CD4-positive, alpha-beta T cell treated with Interleukin-12 subunit alpha and Interleukin-12 subunit beta, for 1 hour (primary cell): ENCODE measurements around the gene GPC6.

Source experiments
- DNase-seq: peaks from one replicate; pipeline ENCODE4 v3.0.0-alpha.2; 2020

The GPC6 gene

DNA sequence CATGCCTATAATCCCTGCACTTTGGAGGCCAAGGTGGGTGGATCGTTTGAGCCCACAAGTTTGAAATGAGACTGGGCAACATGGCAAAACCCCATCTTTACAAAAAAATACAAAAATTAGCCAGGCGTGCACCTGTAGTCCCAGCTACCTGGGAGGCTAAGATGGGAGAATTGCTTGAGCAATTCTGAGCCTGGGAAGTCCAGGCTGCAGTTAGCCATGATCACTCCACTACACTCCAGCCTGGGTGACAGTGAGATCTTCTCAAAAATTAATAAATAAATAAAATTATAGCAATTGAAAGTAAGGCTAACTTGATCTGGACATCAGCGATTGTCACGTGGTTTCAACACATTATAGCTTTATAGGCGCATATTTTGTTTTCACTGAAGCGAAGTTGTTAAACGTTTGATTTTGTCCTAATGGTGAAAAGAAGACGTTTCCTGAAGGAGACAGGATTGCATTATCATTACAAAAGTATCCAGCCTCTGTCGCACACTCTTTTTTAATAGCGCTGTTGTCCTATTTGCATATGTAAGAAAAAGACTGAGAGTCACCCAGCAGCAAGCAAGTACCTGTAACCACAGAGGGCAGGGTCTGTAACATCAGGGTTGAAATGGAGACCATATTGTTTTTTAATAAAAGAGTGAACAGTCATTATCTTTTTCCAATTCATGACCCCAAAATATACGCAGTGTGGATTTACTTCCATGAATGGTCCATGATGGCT lies 917.2 kb downstream of the GPC6 start:
- no peak for DNase-seq

DNA sequence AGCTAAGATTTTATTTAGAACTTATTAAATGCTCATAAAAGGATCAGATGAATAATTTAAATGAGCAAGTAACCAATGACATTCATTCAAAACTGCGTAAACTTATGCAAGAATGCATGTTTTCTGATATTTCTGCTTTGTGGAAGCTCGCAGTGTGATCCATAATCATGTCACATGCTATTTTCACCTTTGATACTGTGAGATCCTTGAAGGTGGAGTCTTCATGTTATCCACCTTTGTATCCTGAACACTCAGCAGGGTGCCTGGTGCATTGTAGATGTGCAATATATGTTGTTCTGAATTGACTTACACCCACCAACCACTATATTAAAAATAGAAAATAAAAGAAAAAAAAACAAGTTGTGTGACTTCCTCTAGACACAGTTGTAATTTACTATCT lies 919.4 kb downstream of the GPC6 start:
- no peak for DNase-seq

DNA sequence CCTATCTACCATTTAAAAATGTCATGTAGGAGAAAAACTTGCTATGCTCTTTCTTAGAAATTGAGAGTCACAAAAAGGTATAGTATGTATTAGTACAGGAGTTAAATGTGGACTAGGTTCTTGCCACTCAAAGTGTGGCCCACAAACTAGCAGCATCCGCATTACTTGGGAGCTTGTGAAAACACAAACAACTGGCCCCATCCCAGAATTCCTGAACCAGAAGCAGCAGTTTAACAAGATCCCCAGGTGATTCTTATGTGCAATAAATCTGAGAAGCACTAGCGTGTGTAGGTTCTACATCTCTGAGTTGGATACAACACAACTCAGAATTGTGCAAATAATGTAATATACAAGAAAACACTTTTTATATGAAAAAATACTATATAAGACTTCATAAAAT lies 927.0 kb downstream of the GPC6 start:
- no peak for DNase-seq

DNA sequence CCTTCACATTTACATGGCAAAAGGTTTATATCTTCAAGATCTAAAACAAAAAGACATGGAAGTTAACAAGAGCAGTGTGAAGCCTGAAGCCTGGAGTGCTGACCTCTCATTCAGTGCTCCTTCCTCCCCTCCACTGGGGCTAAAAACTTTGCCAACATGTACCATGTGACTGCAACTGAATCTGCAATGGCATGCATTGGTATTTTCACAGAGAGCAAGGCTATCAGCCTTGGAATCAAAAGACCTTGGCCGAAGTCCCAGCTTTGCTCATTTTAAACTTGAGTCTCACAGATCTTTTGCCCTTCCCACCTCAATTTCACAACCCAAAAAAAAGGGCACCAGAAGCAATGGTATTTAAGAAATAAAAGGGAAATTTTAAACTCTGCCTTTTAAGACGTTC lies 927.8 kb downstream of the GPC6 start:
- no peak for DNase-seq

DNA sequence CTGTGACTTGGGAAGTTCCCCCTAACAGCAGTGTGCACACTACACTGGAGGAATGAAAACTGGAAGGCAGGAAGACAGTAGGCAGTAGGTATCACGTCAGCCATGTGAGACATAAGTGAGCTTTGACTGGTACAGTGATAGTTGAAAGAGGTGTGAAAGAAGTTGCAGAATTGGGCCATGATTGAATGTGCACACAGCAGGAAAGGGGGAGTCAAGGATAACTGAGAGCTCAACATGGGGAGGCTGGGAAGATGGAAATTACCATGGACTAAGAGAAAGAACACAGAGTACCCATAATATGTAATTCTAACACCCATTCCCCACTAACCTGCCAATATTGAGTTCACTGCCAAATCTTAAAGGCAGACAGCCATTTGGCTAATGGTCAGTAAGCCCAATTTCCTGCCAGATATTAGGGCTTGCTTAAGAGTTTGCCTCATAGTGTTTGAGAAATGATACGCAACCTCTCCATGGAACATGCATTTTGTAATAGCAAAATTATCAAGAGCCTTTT lies 931.2 kb downstream of the GPC6 start:
- no peak for DNase-seq

DNA sequence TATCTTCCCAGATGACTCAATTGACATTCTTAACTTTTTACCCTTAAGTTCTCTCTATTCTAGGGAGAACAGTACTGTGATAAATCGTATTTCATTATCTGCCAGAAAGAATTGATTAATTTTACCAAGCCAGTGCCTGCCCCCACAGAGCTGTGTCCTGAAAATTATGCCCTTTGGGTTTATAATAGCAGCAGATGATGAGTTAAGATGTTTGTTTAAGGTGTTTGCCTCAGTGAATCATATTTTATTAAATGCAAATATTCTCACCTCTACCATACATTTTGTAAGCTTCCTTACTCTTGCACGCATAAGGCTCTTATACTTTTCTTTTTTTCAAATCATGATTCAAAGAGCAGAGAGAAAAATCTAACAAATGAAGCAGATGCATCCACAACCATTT lies 934.3 kb downstream of the GPC6 start:
- no peak for DNase-seq

DNA sequence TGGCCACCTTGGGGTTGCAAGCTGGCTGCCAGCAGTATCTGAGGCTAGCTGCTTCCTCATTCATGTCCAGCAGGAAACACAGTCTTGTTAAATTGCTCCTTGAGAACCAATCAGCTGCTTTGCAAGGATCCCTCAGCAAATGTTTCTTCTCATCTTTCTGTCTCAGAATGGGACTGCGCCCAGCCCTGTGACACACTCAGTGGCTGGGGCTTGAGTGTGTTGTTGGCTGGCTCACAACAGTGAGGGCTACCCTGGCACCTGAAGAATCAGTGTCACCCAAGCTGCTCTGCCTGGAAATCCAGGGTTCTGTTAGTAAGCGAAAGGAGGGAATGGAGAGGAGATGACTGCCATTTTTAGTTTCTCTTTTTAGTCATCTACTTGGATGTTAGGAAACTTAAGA lies 935.7 kb downstream of the GPC6 start:
- DNase-seq = no peak

DNA sequence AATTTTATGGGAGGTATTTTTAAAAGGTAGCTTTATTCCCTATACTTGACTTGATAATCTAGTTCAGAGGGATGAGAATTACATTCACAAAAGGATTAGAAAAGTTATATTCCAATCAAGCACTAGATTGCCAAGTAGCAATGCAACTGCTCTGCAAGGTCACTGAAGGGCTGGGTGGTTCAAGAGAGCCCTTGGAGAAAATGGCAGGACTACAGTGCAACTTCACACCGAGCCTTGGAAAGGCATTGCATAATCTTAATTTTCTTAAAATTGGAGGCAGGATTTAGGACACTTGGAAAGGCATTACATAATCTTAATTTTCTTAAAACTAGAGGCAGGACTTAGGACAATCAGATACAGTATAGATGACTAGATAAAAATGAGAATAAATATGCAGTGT lies 936.9 kb downstream of the GPC6 start:
- DNase-seq = no peak

DNA sequence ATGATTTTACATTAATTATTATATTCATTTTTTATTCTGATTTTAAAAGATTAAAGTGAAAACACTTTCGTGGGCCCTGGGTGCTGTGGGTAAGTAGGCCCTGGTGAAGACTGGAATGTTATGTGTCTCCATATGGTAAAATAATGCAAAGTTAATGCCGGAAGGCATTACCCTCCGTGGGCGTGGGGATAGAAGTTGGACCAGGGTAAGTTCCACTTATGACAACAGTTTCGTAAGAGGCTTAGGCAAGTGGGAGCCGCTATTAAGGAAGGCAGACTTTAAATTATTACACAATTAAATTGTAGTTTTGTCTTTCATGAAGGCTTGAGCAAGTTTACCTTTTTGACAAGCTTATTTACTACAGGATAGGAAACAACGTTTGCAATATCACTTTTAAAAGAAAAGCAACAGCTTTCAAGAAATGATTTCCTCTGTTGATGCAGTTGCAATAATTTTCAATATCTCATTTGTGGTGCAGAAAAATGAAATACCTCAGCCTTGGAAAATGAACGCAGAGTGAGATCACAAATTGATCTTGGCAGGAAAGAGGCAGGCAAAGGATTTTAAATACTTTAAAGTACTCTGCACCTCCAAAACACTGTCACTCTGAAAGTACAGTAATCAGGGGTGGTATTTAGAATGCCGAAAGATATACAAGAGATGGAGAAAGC lies 942.3 kb downstream of the GPC6 start:
- no peak for DNase-seq

DNA sequence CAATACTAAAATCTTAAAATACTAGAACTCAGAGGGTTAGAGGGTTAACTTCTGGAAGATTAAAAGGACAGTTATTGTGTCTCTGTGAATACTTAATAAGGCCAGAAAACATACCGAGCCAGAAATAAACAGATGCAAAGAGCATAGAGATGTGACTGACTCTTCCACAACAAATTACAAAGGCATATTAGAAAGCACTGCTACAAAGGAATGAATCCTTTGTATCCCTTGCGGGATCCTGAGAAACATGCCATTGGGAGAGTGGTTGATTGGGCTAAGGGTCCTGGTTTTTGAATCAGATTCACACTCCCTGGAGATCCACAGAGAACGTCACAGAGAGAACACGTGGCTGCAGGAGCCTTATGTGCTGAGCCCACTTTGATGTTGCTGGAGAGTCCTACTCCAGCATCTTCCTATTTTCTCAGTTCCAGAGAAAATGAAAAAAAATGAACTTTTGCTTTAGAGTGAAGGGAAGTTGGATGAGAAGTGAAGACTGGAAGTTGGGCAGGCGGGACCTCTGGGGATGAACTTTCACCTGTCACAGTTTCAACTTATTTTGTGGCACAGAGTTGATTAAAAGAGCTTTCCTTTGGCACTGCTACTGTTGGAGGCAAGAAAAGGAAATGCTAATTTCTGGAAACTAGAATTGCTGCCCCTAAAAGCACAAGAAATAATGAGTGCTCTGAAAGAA lies 943.0 kb downstream of the GPC6 start:
- no peak for DNase-seq

DNA sequence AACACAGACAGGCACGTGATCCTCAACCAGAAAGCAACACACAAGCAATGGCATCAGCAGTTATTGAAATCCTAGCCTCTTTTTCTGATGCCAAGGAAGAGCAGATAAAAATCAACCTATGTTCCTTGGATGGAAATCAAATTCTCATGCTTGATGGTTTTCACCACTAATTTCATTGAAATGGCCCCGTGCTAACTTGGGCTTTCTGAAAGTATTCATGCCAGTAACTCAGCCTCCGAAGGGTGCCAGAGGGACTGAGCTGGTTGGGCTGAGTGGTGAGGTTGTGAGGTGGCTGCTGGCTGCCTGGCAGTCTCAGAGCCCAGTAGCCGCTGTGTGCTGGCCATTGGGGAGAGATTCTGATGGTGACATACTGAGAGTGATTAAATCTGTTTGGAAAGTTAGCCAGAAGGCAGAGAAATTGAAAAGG lies 943.6 kb downstream of the GPC6 start:
- no peak for DNase-seq

DNA sequence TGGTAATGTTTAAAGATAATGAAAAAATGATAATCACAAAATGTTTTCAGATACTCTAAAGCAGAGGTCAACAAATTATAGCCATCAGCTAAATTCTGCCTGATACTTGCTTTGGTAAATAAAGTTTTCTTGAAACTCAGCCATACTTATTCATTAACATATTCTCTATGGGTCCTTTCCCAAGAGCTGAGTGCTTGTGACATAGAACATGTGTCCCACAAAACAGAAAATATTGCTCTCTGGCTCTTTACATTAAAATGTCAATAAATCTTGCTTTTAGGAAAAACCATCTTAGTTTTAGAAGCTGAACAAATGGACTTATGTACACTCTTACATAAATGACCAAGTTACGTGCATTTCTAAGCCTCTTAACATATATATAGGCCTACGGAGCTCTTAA lies 945.8 kb downstream of the GPC6 start:
- no peak for DNase-seq

DNA sequence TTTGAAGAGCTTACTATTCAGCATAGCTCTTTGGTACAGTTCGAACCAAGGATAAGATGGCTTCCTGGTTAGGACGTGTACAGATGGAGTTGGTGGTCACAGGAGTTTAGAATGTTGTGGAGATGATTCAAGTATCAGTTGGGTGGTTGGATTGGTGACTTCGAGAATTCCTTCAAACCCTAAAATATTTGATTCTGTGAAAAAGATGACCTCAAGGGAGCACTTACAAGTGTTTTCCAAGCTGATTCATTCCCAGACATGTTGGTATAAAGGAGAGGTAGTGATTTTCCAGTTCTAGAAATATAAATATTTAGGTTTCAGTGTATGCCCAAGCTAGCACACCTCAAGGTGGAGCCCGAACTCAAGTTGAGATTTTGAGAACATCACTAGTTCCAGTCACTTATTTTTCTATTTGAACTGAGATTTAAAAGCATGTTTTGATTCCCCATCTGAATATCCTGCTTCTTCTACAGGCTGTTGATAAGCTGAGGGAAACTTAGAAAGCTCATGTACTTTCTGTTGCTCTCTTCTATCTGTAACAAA lies 946.8 kb downstream of the GPC6 start:
- DNase-seq = no peak

DNA sequence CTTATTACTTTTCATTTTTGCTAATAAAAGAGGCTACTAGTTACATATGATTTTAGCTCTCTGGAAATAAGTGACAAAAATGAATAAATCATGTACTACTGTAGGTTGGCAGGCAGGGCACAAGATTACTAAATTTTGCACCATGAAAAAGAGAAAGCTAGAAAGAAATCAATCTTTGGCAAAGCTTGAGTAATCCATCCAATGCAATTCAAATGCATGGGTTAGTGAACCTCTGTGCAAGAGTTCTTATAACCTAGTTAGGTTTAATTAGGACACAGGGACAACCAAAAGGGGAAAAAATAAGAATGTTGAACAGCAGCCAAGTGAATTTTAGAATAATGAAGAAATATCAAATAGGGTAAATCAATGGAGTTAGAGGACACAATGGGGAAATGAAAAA lies 947.4 kb downstream of the GPC6 start:
- DNase-seq = no peak

DNA sequence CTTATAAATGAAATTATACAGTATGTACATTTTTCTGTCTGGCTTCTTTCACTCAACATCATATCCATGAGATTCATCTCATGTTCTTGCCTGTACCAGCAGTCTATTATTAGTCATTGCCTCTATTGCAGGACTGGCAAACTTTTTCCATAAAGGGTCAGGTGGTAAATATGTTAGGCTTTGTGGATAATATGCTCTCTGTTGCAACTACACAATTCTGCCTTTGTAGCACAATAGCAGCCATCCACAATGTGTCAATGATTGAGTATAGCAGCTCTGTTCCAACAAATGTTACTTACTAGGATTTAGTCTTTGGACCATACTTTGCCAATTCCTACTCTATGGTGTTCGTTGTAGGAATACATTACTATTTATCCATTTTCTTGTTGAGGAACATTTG lies 948.5 kb downstream of the GPC6 start:
- DNase-seq = no peak

DNA sequence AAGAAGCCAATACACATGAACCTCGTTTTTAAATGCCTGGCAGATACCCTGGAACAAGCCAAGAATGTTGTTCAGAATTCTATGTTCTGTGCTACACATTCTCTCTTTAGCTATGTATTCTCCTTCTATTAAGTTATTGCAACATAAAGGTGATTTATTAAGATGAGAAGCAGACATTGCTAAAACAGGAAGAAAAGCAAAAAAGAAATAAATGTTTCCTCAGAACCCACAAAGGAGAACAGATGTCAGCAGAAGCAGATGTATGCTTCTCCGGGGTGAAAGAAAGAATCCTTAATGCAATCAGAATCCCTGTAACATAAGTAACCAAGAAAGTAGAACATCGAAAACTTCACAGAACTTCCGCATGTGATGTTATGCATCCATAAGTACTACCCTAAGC lies 950.0 kb downstream of the GPC6 start:
- no peak for DNase-seq

DNA sequence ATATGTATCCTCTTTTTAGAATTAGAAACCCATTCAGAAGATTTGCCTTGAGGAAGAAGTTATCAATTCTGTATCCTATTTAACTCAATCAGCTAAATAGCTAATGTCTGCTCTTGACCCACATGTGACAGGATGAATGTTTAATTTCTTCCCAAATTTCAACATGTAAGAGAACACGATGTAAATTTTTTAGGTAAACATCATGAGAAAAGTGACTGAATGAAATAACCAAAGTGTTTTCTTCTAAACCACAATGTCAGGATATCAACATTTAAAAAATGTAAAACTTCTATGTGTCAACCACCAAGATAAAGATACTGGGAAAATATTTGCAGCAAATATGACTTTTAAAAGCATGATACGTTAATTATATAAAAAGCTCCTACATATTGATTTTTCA lies 950.4 kb downstream of the GPC6 start:
- no peak for DNase-seq

DNA sequence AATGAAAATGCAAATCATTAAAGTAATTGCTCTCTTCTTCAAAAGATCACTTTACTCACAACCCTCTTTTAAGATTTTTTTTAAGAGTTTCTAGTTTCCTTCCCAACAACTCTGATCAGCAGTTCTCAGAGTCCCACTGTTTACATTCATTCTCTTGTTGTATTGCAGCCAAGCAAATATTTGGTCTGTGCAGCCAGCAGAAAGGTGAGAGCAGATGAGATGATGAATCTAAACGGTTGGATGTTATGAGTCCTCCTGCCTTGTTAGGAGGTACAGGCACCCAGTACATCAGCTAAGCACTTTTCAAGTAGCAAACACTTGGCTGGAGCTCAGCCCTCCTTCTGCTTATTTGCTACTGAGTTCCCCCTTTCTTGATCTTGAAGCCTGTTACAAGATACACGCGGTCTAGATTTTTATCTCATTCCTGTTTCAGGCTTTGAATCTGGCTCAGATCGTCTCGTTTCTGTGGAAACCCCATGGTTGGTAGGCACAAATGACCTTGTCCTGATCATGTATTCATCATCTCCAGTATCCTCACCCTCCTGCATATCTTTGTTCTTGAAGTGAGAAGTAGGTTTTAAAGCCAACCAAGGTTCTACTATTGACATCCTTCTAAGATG lies 952.1 kb downstream of the GPC6 start:
- no peak for DNase-seq

DNA sequence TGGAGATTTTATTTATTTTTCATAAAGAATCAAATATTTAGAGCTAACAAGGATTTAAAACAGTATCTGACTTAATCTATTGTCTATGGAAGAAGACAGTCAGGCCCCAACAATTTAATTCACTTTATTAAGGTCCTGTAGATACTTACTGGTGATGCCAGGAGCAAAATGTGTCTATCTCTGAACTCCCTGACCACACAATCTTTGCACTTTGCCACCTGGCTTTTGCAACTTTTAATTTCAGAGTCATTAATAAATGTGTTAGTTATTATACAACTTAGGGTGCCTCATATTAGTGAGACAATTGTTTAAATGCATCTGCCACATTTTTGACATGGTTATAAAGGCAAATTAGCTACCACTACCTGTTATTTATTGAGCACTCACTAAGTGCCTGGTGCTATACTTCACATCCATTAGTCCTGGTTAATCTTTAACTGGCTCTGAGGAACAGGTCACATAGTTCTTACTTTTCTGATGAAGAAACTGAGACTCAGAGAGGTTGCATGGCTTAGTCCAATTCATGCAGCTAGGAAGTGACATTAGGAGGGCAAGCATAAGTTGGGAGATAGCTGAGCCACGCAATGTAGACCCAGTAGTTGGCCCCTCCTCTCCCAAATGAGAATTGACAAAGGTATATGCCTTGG lies 955.0 kb downstream of the GPC6 start:
- no peak for DNase-seq

DNA sequence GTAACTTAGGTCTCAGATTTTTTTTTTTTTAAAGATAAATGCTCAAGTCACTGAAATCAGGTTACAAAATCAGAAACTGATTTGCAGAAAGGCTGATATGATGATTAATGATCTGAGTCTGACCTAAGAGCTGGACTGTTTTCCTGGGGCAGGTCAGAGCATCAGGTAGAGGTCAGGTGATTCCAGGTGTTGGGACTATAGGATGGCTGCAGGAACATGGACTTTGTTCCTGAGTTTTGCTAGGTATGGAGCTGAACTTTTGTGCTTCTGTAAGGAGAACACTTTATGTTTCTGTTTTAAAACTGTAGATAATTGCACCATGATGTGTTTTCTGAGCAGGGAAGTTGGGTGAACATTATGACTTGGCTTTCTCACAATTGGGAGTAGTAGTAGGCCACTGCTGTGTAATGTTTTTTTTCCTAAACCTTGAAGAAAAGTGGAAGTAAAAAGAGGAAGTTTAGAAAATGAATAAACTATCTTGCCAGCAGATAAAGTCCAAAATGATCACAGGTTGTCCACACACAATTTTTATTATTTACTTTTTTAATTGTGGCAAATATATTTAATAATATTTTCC lies 955.7 kb downstream of the GPC6 start:
- no peak for DNase-seq

DNA sequence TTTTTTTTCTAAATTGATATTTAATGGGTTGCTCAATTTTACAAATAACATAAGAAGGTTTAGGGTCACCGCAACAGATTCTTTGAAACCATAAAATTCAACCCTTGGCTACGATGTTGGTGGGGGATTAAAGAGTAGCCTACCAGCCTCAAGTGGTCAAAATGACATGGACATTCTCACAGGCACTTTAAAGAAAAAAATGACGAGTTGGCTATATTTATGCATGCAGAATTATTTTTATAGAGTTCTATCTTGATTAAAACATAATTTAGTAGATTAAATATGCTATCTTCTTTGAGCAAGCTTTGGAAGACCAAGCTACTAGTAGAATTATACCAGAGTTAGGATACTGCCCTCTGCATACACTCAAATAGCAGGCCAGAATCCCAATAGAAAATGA lies 959.9 kb downstream of the GPC6 start:
- no peak for DNase-seq

DNA sequence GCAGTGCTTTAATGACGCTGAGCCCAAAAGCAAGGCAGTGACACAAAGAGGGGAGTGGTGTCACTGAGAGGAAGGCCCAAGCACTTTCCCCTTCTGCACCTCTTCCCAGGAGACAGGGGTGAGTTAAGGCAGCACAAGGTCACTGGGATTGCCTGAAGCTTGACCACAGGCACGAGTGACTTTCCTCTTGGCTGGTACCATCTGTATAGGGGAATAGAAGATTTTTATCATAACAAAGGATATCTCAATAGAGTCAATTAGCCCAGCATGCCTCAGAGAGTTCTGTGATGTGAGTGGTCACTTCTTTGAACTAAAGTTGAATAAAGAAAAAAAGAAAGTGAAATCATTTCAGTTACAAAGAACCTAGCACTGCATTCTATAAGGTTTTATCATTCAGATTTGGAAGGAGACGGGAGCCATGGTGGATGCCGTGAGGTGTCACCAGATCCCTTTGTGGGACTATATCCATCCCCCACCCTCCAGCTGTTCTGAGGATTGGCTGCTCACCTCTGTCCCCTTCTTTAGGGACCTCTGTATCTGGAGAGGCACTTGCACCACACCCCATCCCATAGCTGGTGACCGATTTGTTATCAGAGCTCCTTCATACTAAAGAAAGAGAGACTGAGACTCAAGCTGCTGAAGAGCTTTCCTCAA lies 961.7 kb downstream of the GPC6 start:
- no peak for DNase-seq
